Neuronal stem cell (in vitro differentiated cells): ENCODE measurements around the gene CLCNKA.

ENCODE experiments used
- DNase-seq: peaks from one replicate; pipeline ENCODE4 v3.0.0-alpha.2; 2013; ENCODE audit warnings: low spot score
- H2AFZ ChIP-seq: one replicate; pipeline ENCODE4 v1.6.1; 2013; ENCODE audit warnings: mild to moderate bottlenecking, low read length, inconsistent platforms
- H2AK5ac ChIP-seq: 2 replicates; pipeline ENCODE4 v1.6.1; 2013; ENCODE audit warnings: low read depth, mild to moderate bottlenecking, inconsistent platforms, low read length, moderate library complexity, mixed read lengths
- H2BK120ac ChIP-seq: 2 replicates; pipeline ENCODE4 v1.6.1; 2013; ENCODE audit warnings: low read depth, mild to moderate bottlenecking, inconsistent platforms, low read length, moderate library complexity, mixed read lengths
- H2BK12ac ChIP-seq: one replicate; pipeline ENCODE4 v1.6.1; 2013; ENCODE audit warnings: low read length, inconsistent platforms
- H2BK15ac ChIP-seq: 2 replicates; pipeline ENCODE4 v1.6.1; 2013; ENCODE audit warnings: mild to moderate bottlenecking, low read length, inconsistent platforms, mixed read lengths
- H2BK5ac ChIP-seq: one replicate; pipeline ENCODE4 v1.6.1; 2013; ENCODE audit warnings: inconsistent platforms, mild to moderate bottlenecking, low read length, moderate library complexity
- H3K14ac ChIP-seq: one replicate; pipeline ENCODE4 v1.6.1; 2013; ENCODE audit warnings: low read length, inconsistent platforms
- H3K18ac ChIP-seq: 2 replicates; pipeline ENCODE4 v1.6.1; 2013; ENCODE audit warnings: low read length, inconsistent platforms
- H3K23ac ChIP-seq: 2 replicates; pipeline ENCODE4 v1.6.1; 2013; ENCODE audit warnings: low read depth, mild to moderate bottlenecking, mixed read lengths, low read length, inconsistent platforms; ENCODE audit not compliant: poor library complexity
- H3K27ac ChIP-seq: replicated peaks from 3 replicates; pipeline ENCODE4 v1.5.1; 2013; ENCODE audit warnings: low read length, inconsistent platforms
- H3K27me3 ChIP-seq, 3 experiments: 2 replicates each; pipeline ENCODE4 v1.6.1; 2013; ENCODE audit warnings: low read length in 3 of 3, mild to moderate bottlenecking in 2 of 3, inconsistent platforms in 1 of 3, low read depth in 1 of 3, mixed read lengths in 1 of 3, moderate library complexity in 1 of 3; ENCODE audit not compliant: control insufficient read depth in 3 of 3, insufficient read depth in 3 of 3
- H3K36me3 ChIP-seq, 2 donors: replicated peaks in 1 of 2; 2 replicates each; pipeline ENCODE4 v1.6.1; 2013; ENCODE audit warnings: low read length in 2 of 2; ENCODE audit not compliant: control insufficient read depth in 2 of 2, insufficient read depth in 2 of 2
- H3K4ac ChIP-seq: 2 replicates; pipeline ENCODE4 v1.6.1; 2013; ENCODE audit warnings: inconsistent platforms, mild to moderate bottlenecking, low read length, moderate library complexity
- H3K4me1 ChIP-seq, 2 donors: 1 replicate in 1 of 2; 2 replicates in 1 of 2; pipeline ENCODE4 v1.6.1; 2013; ENCODE audit warnings: low read length in 2 of 2, low read depth in 1 of 2; ENCODE audit not compliant: control insufficient read depth in 2 of 2, insufficient read depth in 1 of 2
- H3K4me2 ChIP-seq: one replicate; pipeline ENCODE4 v1.6.1; 2013; ENCODE audit warnings: mild to moderate bottlenecking, low read length, inconsistent platforms; ENCODE audit not compliant: insufficient read depth, poor library complexity, severe bottlenecking
- H3K4me3 ChIP-seq, 2 donors: 2 replicates each; pipeline ENCODE4 v1.5.1; 2013; ENCODE audit warnings: low read length in 2 of 2, mild to moderate bottlenecking in 2 of 2, inconsistent platforms in 1 of 2, moderate library complexity in 1 of 2
- H3K79me1 ChIP-seq: one replicate; pipeline ENCODE4 v1.6.1; 2013; ENCODE audit warnings: low read depth, mild to moderate bottlenecking, inconsistent platforms, low read length, moderate library complexity
- H3K9ac ChIP-seq: one replicate; pipeline ENCODE4 v1.6.1; 2013; ENCODE audit warnings: mild to moderate bottlenecking, low read depth, low read length, inconsistent platforms; ENCODE audit not compliant: poor library complexity
- H3K9me3 ChIP-seq, 2 donors: replicated peaks in 1 of 2; 2 replicates each; pipeline versions ENCODE3 to v1.6.1; 2013; ENCODE audit warnings: low read length in 2 of 2, mild to moderate bottlenecking in 2 of 2, inconsistent platforms in 1 of 2, low read depth in 1 of 2, mixed read lengths in 1 of 2, moderate library complexity in 1 of 2; ENCODE audit not compliant: control insufficient read depth in 2 of 2, insufficient read depth in 1 of 2
- H4K8ac ChIP-seq: one replicate; pipeline ENCODE4 v1.6.1; 2013; ENCODE audit warnings: low read depth, mild to moderate bottlenecking, inconsistent platforms, low read length, moderate library complexity
- H4K91ac ChIP-seq: one replicate; pipeline ENCODE4 v1.6.1; 2013; ENCODE audit warnings: low read length, low read depth, mild to moderate bottlenecking, inconsistent platforms; ENCODE audit not compliant: poor library complexity
- WGBS, 2 donors: extraction: QIAGEN DNeasy Blood & Tissue Kit; methylation state at CpG; one replicate each; pipeline ENCODE4 v1.1.7; 2013; ENCODE audit warnings: missing lambda C conversion rate in 2 of 2, mixed read lengths in 1 of 2; ENCODE audit not compliant: insufficient read length in 2 of 2, insufficient replicate concordance in 1 of 2; ENCODE audit errors: extremely low coverage in 2 of 2; 5-methylcytosine and 5-hydroxymethylcytosine counted together

Gene CLCNKA

DNA sequence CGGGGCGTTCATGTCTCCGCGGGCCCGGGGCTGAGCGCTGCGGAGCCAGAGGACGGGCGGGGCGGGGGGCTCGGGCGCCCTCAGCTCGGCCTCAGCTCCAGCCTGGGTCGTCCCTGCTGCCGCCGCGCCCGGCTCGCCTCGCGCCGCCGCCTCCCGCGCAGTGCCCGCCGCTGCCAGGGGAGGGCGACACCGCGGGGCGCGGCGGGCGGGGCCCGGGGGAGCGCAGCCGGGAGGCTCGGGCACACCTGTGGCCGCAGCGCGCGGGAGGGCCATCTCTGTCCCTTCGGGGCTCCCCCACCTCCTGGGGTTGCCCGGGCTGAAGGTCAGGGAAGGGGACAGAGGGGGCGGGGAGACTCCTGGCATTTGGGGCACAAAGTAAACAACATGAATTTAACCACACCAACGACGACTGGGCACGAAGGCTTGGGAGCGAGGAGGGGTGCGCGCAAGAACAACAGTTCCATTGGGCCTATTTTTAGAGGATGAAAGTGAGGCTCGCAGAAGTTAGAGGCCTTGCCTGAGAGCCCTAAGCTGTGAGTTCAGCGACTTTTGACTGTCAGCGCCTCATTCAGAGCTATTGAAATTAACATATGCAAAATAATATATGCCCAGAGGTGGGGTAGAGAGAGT, 51.8 kb downstream of the CLCNKA start, which contains the start of gene FAM131C:
TSS of gene FAM131C (minus strand) at position 162 of the 630 bp plus-strand sequence. CDS start 209 bp downstream, outside the sequence.
- no peaks in the 10 kb centered on the region for H3K79me1 ChIP-seq
- H3K4me1 ChIP-seq = peaks cover 10 to 14% of the 10 kb centered on the region in 2 donors
- no peak within 1 kb of the TSS for H3K4ac ChIP-seq
- H2BK120ac ChIP-seq = peak within 1 kb of the TSS; percentile 20
- H3K36me3 ChIP-seq = no peaks in the 10 kb centered on the region
- no peak for DNase-seq
- peak within 1 kb of the TSS; percentile 39 for H3K23ac ChIP-seq
- no peak within 1 kb of the TSS for H3K14ac ChIP-seq
- H2BK15ac ChIP-seq = peak within 1 kb of the TSS; percentile 94
- H3K18ac ChIP-seq = peak within 1 kb of the TSS; percentile 89
- H2BK5ac ChIP-seq = no peak within 1 kb of the TSS
- H2AFZ ChIP-seq = peak within 1 kb of the TSS; percentile 85
- H3K4me2 ChIP-seq = peak within 1 kb of the TSS; percentile 92
- peak within 1 kb of the TSS; percentile 1 for H4K91ac ChIP-seq
- H3K27me3 ChIP-seq = peaks cover 0 to 55% (median 8%) of the 10 kb centered on the region in 3 experiments
- H2BK12ac ChIP-seq = peak within 1 kb of the TSS; percentile 58
- H3K27ac ChIP-seq = no peak within 1 kb of the TSS
- H3K9me3 ChIP-seq = peaks cover 0 to 2% of the 10 kb centered on the region in 2 donors
- no peak within 1 kb of the TSS for H4K8ac ChIP-seq
- WGBS, 2 donors = no CpG with 5 or more reads among the region's 54 CpGs
- H3K4me3 ChIP-seq = peak within 1 kb of the TSS; percentile 31 to 76
- H3K9ac ChIP-seq = peak within 1 kb of the TSS; percentile 94
- H2AK5ac ChIP-seq = peak within 1 kb of the TSS; percentile 72

DNA sequence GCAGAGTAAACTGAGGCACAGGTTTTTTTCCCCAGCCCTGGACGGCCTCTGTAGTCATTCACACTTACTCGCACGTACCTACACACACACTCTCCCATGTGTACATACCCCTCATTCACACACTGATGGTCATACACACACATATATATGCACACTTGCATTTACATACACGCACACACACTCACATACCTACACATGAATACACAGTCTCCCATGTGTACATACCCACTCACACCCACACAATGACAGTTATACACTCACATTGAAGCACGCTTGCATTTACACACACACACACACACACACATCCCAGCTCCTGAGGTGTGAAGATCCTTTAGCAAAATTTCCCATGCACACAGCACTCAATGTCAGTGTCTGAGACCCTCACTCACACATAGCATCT, 52.4 kb downstream of the CLCNKA start:
- H3K27ac ChIP-seq = no peak overlapping the region
- no CpG with 5 or more reads among the region's 5 CpGs for WGBS, 2 donors
- H3K36me3 ChIP-seq = no peaks in the 10 kb centered on the region
- no peak overlapping the region for H2BK12ac ChIP-seq
- no peak overlapping the region for H3K23ac ChIP-seq
- H3K4me1 ChIP-seq = peaks cover 13 to 15% of the 10 kb centered on the region in 2 donors
- H3K18ac ChIP-seq = no peak overlapping the region
- H4K8ac ChIP-seq = no peak overlapping the region
- H3K14ac ChIP-seq = no peak overlapping the region
- peaks cover 0 to 2% of the 10 kb centered on the region in 2 donors for H3K9me3 ChIP-seq
- H2AFZ ChIP-seq = no peak overlapping the region
- no peak overlapping the region for H2AK5ac ChIP-seq
- H3K4me2 ChIP-seq = peak overlapping the region; percentile 92
- peaks cover 0 to 55% (median 8%) of the 10 kb centered on the region in 3 experiments for H3K27me3 ChIP-seq
- no peak overlapping the region for H2BK120ac ChIP-seq
- DNase-seq = no peak
- no peak overlapping the region for H2BK5ac ChIP-seq
- H3K9ac ChIP-seq = peak overlapping the region; percentile 4
- no peak overlapping the region for H2BK15ac ChIP-seq
- H3K79me1 ChIP-seq = no peaks in the 10 kb centered on the region
- no peak overlapping the region for H3K4ac ChIP-seq
- H4K91ac ChIP-seq = peak overlapping the region; percentile 1
- H3K4me3 ChIP-seq = no peak overlapping the region

DNA sequence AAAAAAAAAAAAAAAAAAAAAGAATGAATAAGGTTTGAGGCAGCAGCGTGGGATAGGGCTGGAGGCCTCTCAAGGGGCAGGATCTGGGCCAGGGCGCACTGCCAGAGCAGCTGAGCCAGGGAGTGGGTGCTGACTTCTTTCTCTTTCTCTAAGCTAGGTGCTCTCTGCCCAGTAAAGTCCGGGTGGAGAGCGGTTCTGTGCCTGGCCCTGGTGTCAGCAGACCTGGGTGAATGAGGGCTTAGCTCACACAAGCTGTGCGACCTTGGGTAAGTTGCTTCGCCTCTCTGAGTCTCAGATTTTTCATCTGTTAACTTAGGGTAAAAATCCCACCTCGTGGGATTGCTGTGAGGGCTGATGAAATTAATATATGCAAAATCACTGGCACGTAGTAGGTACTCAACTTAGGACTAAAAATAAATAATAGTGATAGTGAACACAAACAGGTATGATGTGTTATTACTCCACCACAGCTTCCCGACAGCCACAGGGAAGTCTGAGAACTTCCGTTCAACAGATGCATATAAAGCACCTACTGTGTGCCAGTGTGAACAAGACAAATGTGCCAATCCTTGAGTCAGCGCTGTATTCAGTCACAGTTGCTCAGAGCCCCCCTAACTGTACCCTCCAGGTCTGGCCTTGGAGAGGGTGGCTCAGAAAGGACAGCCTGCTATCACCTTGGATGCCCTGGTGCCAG, 53.6 kb downstream of the CLCNKA start:
- no CpG with 5 or more reads among the region's 11 CpGs for WGBS, 2 donors
- peak overlapping the region; percentile 68 for H2BK12ac ChIP-seq
- peaks cover 0 to 2% of the 10 kb centered on the region in 2 donors for H3K9me3 ChIP-seq
- no peaks in the 10 kb centered on the region for H3K36me3 ChIP-seq
- no peaks in the 10 kb centered on the region for H3K79me1 ChIP-seq
- peak overlapping the region; percentile 11 for H3K23ac ChIP-seq
- peak overlapping the region; percentile 58 for H3K18ac ChIP-seq
- no peak overlapping the region for H2AFZ ChIP-seq
- H3K9ac ChIP-seq = no peak overlapping the region
- H3K4me2 ChIP-seq = no peak overlapping the region
- no peak overlapping the region for H3K4me3 ChIP-seq
- no peak overlapping the region for H2BK120ac ChIP-seq
- peak overlapping the region; percentile 64 for H2BK15ac ChIP-seq
- H2BK5ac ChIP-seq = no peak overlapping the region
- peaks cover 0 to 52% (median 8%) of the 10 kb centered on the region in 3 experiments for H3K27me3 ChIP-seq
- H4K91ac ChIP-seq = no peak overlapping the region
- no peak overlapping the region for H3K14ac ChIP-seq
- H2AK5ac ChIP-seq = peak overlapping the region; percentile 34
- no peak overlapping the region for H3K4ac ChIP-seq
- H4K8ac ChIP-seq = no peak overlapping the region
- H3K27ac ChIP-seq = no peak overlapping the region
- DNase-seq = no peak
- peaks cover 15 to 16% of the 10 kb centered on the region in 2 donors for H3K4me1 ChIP-seq
